ENCODE data around the gene NEXMIF. TPM values are rescaled to one million over a fixed set of nuclear protein-coding genes. Genes with fewer than 3 reads are reported as not detected.
"Not testable (repeated sequence)": the region's sequence is repeated elsewhere in the genome, so short reads cannot be mapped to it uniquely, and the experiment has no call there.

The NEXMIF gene
- total RNA-seq, 2 experiments from 2014 or later, result 0.74 to 1.3 TPM

GRCh38 chrX:74774988-74775387 is 150.3 kb downstream of the NEXMIF start:
- no peaks in the 10 kb centered on the region for H3K36me3 Mint-ChIP-seq (ENCODE audit: low read depth)
- H3K9me3 Mint-ChIP-seq, result no peaks in the 10 kb centered on the region
- DNase-seq, result no peak
- POLR2A ChIA-PET, result no interaction called here
- no peak overlapping the region for H3K27ac ChIP-seq (ENCODE audit: low read depth in 1 of 2, low read length in 2 of 2)
- H3K27me3 Mint-ChIP-seq, result no peaks in the 10 kb centered on the region
- H3K27ac Mint-ChIP-seq, result no peak overlapping the region
- intact Hi-C loops (cut with DNase I, micrococcal nuclease), result no loop called here
- H3K4me1 ChIP-seq (ENCODE audit: insufficient read depth, low read length), result no peaks in the 10 kb centered on the region
- H3K9me3 ChIP-seq (ENCODE audit: control insufficient read depth in 1 of 2, insufficient read depth in 1 of 2, low read length in 2 of 2), result no peaks in the 10 kb centered on the region
- H3K4me3 ChIP-seq (ENCODE audit: low read length), result no peak overlapping the region
- H3K4me1 Mint-ChIP-seq (ENCODE audit: low read depth), result no peaks in the 10 kb centered on the region
- ATAC-seq (ENCODE audit: poor library complexity), result no peak
- no peak for TF ChIP-seq CTCF (IDR thresholded peaks at IDR 0.05)
- no peak overlapping the region for H3K4me3 Mint-ChIP-seq
- CTCF ChIA-PET, result no interaction called here
- H3K36me3 ChIP-seq (ENCODE audit: insufficient read depth, low read length), result no peaks in the 10 kb centered on the region
- no peaks in the 10 kb centered on the region for H3K27me3 ChIP-seq (ENCODE audit: control insufficient read depth in 1 of 2, insufficient read depth in 2 of 2, low read length in 2 of 2)

GRCh38 chrX:74736450-74736849 is 188.8 kb downstream of the NEXMIF start:
- no peak for DNase-seq
- no peak overlapping the region for H3K27ac Mint-ChIP-seq
- no peak for ATAC-seq (ENCODE audit: poor library complexity)
- H3K9me3 Mint-ChIP-seq, result no peaks in the 10 kb centered on the region
- no peak overlapping the region for H3K27ac ChIP-seq (ENCODE audit: low read depth in 1 of 2, low read length in 2 of 2)
- H3K4me1 Mint-ChIP-seq (ENCODE audit: low read depth), result no peaks in the 10 kb centered on the region
- intact Hi-C loops (cut with DNase I, micrococcal nuclease), result no loop called here
- H3K36me3 ChIP-seq (ENCODE audit: insufficient read depth, low read length), result no peaks in the 10 kb centered on the region
- no peaks in the 10 kb centered on the region for H3K27me3 Mint-ChIP-seq
- H3K27me3 ChIP-seq (ENCODE audit: control insufficient read depth in 1 of 2, insufficient read depth in 2 of 2, low read length in 2 of 2), result no peaks in the 10 kb centered on the region
- CTCF ChIA-PET, result no interaction called here
- H3K9me3 ChIP-seq (ENCODE audit: control insufficient read depth in 1 of 2, insufficient read depth in 1 of 2, low read length in 2 of 2), result no peaks in the 10 kb centered on the region
- no peaks in the 10 kb centered on the region for H3K36me3 Mint-ChIP-seq (ENCODE audit: low read depth)
- no peaks in the 10 kb centered on the region for H3K4me1 ChIP-seq (ENCODE audit: insufficient read depth, low read length)
- H3K4me3 ChIP-seq (ENCODE audit: low read length), result no peak overlapping the region
- POLR2A ChIA-PET, result no interaction called here
- TF ChIP-seq CTCF (IDR thresholded peaks at IDR 0.05), result no peak
- no peak overlapping the region for H3K4me3 Mint-ChIP-seq

GRCh38 chrX:74705269-74705668 is 220.0 kb downstream of the NEXMIF start:
- Histone ChIP-seq H3K27me3 (ENCODE audit: control insufficient read depth in 1 of 2, insufficient read depth in 2 of 2, low read length in 2 of 2) (peaks cover 0 to 5% of the 10 kb centered on the region in 2 experiments), H3K4me1 (ENCODE audit: insufficient read depth, low read length) (no peaks in the 10 kb centered on the region), H3K27ac (ENCODE audit: low read depth in 1 of 2, low read length in 2 of 2) (no peak overlapping the region), H3K9me3 (ENCODE audit: control insufficient read depth in 1 of 2, insufficient read depth in 1 of 2, low read length in 2 of 2) (no peaks in the 10 kb centered on the region), H3K4me3 (ENCODE audit: low read length) (no peak overlapping the region), H3K36me3 (ENCODE audit: insufficient read depth, low read length) (no peaks in the 10 kb centered on the region)
- no peak overlapping the region for H3K27ac Mint-ChIP-seq
- TF ChIP-seq CTCF (IDR thresholded peaks at IDR 0.05), result no peak
- CTCF ChIA-PET, result no interaction called here
- no peak overlapping the region for H3K4me3 Mint-ChIP-seq
- peaks cover 9% of the 10 kb centered on the region for H3K27me3 Mint-ChIP-seq
- H3K36me3 Mint-ChIP-seq (ENCODE audit: low read depth), result no peaks in the 10 kb centered on the region
- no peak for ATAC-seq (ENCODE audit: poor library complexity)
- H3K9me3 Mint-ChIP-seq, result no peaks in the 10 kb centered on the region
- H3K4me1 Mint-ChIP-seq (ENCODE audit: low read depth), result no peaks in the 10 kb centered on the region
- DNase-seq, result no peak
- POLR2A ChIA-PET, result no interaction called here
- intact Hi-C loops (cut with DNase I, micrococcal nuclease), result no loop called here

- POLR2A ChIA-PET, H3K27me3 Mint-ChIP-seq: not testable (repeated sequence)
Observed at GRCh38 chrX:74701343-74701742, 223.9 kb downstream of the NEXMIF start.

More at GRCh38 chrX:74701343-74701742, 223.9 kb downstream of the NEXMIF start:
- H3K4me3 ChIP-seq (ENCODE audit: low read length); DNase-seq; CTCF ChIA-PET; H3K36me3 Mint-ChIP-seq (ENCODE audit: low read depth); H3K36me3 ChIP-seq (ENCODE audit: insufficient read depth, low read length); H3K4me3 Mint-ChIP-seq; intact Hi-C loops (cut with DNase I, micrococcal nuclease); H3K4me1 ChIP-seq (ENCODE audit: insufficient read depth, low read length); H3K27me3 ChIP-seq (ENCODE audit: control insufficient read depth in 1 of 2, insufficient read depth in 2 of 2, low read length in 2 of 2); H3K27ac ChIP-seq (ENCODE audit: low read depth in 1 of 2, low read length in 2 of 2); H3K9me3 Mint-ChIP-seq; H3K4me1 Mint-ChIP-seq (ENCODE audit: low read depth); ATAC-seq (ENCODE audit: poor library complexity); H3K9me3 ChIP-seq (ENCODE audit: control insufficient read depth in 1 of 2, insufficient read depth in 1 of 2, low read length in 2 of 2); H3K27ac Mint-ChIP-seq: not testable (repeated sequence)
